HEK293 (cell line): ENCODE measurements around the gene KCNK1.

Experiments used
- AEBP2 ChIP-seq: fragments of 450-650 bp; formaldehyde crosslinking; IDR thresholded peaks from 2 replicates; pipeline ENCODE4 v1.5.1; 2016; ENCODE audit warnings: missing biosample characterization, missing genetic modification characterization, borderline replicate concordance
- PRDM10 ChIP-seq: fragments of 450-650 bp; formaldehyde crosslinking; IDR thresholded peaks from 2 replicates; pipeline ENCODE4 v1.5.1; 2016; ENCODE audit warnings: missing biosample characterization, missing genetic modification characterization
- TF ChIP-seq, protein P1 (sequence below): sonication (generic); formaldehyde crosslinking; IDR thresholded peaks from 2 replicates; pipeline ENCODE4 v1.8.1; 2022; ENCODE audit warnings: mild to moderate bottlenecking, moderate library complexity, missing genetic modification reagents

GRCh38 chr1:233689017-233689747 is 75.3 kb downstream of the KCNK1 start:
- TF ChIP-seq AEBP2 (no peak), PRDM10 (tag by site-specific recombination) (no peak)
- TF ChIP-seq, protein P1, sequence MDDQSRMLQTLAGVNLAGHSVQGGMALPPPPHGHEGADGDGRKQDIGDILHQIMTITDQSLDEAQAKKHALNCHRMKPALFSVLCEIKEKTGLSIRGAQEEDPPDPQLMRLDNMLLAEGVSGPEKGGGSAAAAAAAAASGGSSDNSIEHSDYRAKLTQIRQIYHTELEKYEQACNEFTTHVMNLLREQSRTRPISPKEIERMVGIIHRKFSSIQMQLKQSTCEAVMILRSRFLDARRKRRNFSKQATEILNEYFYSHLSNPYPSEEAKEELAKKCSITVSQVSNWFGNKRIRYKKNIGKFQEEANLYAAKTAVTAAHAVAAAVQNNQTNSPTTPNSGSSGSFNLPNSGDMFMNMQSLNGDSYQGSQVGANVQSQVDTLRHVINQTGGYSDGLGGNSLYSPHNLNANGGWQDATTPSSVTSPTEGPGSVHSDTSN, result no peak
